Keratinocyte (primary cell): ENCODE measurements around the gene ABCC10. TPM values are rescaled to one million over a fixed set of nuclear protein-coding genes. Genes with fewer than 3 reads are reported as not detected.

Experiments used
- DNase-seq: peaks from one replicate; pipeline ENCODE4 v3.0.0-alpha.2; 2011; ENCODE audit warnings: low read depth, missing footprints, low spot score
- FAIRE-seq: peaks from 2 replicates; lab custom pipeline; 2011; peaks lifted over from hg19 to GRCh38; lab: Jason Lieb, UNC
- H2AFZ ChIP-seq: 2 replicates; pipeline ENCODE4 v1.6.0; 2012; ENCODE audit warnings: low read length, control low read depth, inconsistent platforms; ENCODE audit not compliant: control insufficient read depth
- H3K27ac ChIP-seq: 2 replicates; pipeline ENCODE4 v1.5.1; 2011; ENCODE audit warnings: low read length; ENCODE audit not compliant: control insufficient read depth, insufficient read depth
- H3K27me3 ChIP-seq: 3 replicates; pipeline ENCODE4 v1.6.0; 2011; ENCODE audit warnings: low read length; ENCODE audit not compliant: control insufficient read depth, insufficient read depth; ENCODE audit errors: extremely low read depth
- H3K36me3 ChIP-seq, 2 experiments: 2 replicates in 1 of 2; 3 replicates in 1 of 2; pipeline ENCODE4 v1.5.1; 2011; ENCODE audit warnings: low read length in 2 of 2, mild to moderate bottlenecking in 1 of 2; ENCODE audit not compliant: control insufficient read depth in 2 of 2, insufficient read depth in 2 of 2; ENCODE audit errors: extremely low read depth in 1 of 2
- H3K4me1 ChIP-seq: 3 replicates; pipeline ENCODE4 v1.5.1; 2011; ENCODE audit warnings: low read length; ENCODE audit not compliant: control insufficient read depth, insufficient read depth; ENCODE audit errors: extremely low read depth
- H3K4me2 ChIP-seq: 3 replicates; pipeline ENCODE4 v1.6.0; 2011; ENCODE audit warnings: low read depth, low read length; ENCODE audit not compliant: control insufficient read depth, insufficient read depth; ENCODE audit errors: extremely low read depth
- H3K4me3 ChIP-seq, 3 experiments: fragments of 200-600 bp in 1 of 3; sonication (generic) in 1 of 3; 2 replicates in 2 of 3; 3 replicates in 1 of 3; pipeline ENCODE4 v1.5.1; 2011 to 2016; ENCODE audit warnings: low read length in 3 of 3, mild to moderate bottlenecking in 3 of 3, control low read depth in 2 of 3, inconsistent platforms in 1 of 3, low read depth in 1 of 3, mixed read lengths in 1 of 3, mixed run types in 1 of 3, moderate library complexity in 1 of 3; ENCODE audit not compliant: control insufficient read depth in 2 of 3, insufficient read depth in 2 of 3; ENCODE audit errors: extremely low read depth in 1 of 3
- H3K79me2 ChIP-seq: 2 replicates; pipeline ENCODE4 v1.6.0; 2012; ENCODE audit warnings: low read length; ENCODE audit not compliant: control insufficient read depth, insufficient read depth
- H3K9ac ChIP-seq: 3 replicates; pipeline ENCODE4 v1.6.0; 2011; ENCODE audit warnings: low read length; ENCODE audit not compliant: control insufficient read depth, insufficient read depth; ENCODE audit errors: extremely low read depth
- H3K9me1 ChIP-seq: 3 replicates; pipeline ENCODE4 v1.6.0; 2011; ENCODE audit warnings: low read length; ENCODE audit not compliant: control insufficient read depth, insufficient read depth; ENCODE audit errors: extremely low read depth
- H3K9me3 ChIP-seq: 2 replicates; pipeline ENCODE4 v1.5.1; 2012; ENCODE audit warnings: low read depth, low read length; ENCODE audit not compliant: control insufficient read depth
- H4K20me1 ChIP-seq: 3 replicates; pipeline ENCODE4 v1.6.0; 2011; ENCODE audit warnings: low read length; ENCODE audit not compliant: control insufficient read depth, insufficient read depth; ENCODE audit errors: extremely low read depth
- CTCF ChIP-seq, 3 experiments: IDR thresholded peaks in 1 of 3; conservative IDR thresholded peaks in 1 of 3; optimal IDR thresholded peaks in 1 of 3; 2 replicates in 2 of 3; 3 replicates in 1 of 3; pipeline versions ENCODE3 to v1.5.1; 2011; ENCODE audit warnings: low read length in 3 of 3, mild to moderate bottlenecking in 3 of 3, moderate library complexity in 2 of 3, control low read depth in 1 of 3, inconsistent platforms in 1 of 3; ENCODE audit not compliant: insufficient read depth in 2 of 3; ENCODE audit errors: extremely low read depth in 1 of 3
- EZH2 ChIP-seq: IDR thresholded peaks from one replicate; pipeline ENCODE4 v1.6.1; 2012; ENCODE audit warnings: inconsistent platforms, mild to moderate bottlenecking, low read length, moderate library complexity
- dilution Hi-C: fragments of 300-500 bp; cut with MboI; formaldehyde crosslinking; loops from one replicate; pipeline ENCODE4 v1.7.0; 2020; ENCODE audit warnings: low sequenced_read_pairs; ENCODE audit not compliant: extremely low pct_ligation_motif_present
- polyA plus RNA-seq, 5 experiments: library from polyadenylated mRNA; depleted of rRNA in 3 of 5; stranded (reverse) in 3 of 5; stranded (forward) in 1 of 5; unstranded in 1 of 5; fragments of >200 nt; gene quantifications; 1 replicate in 1 of 5; 2 replicates in 3 of 5; 3 replicates in 1 of 5; pipeline versions ENCODE4 v1.2.1 to v1.2.3, GENCODE V29; 2011 to 2012; ENCODE audit warnings: missing spikeins in 2 of 5, low read depth in 1 of 5, low replicate concordance in 1 of 5

Gene ABCC10
- polyA plus RNA-seq, 1 donor (not counting 4 experiments of a cell fraction or from before 2014, with no cell fraction given): 17.9 TPM

GRCh38 chr6:43394982-43395381, 32.4 kb upstream of the ABCC10 start:
- H3K9ac ChIP-seq: no peak overlapping the region
- no peak for FAIRE-seq
- no peak overlapping the region for H2AFZ ChIP-seq
- no peak overlapping the region for H3K4me2 ChIP-seq
- dilution Hi-C loops: no loop called here
- no peaks in the 10 kb centered on the region for H3K9me1 ChIP-seq
- no peaks in the 10 kb centered on the region for H3K27me3 ChIP-seq
- H4K20me1 ChIP-seq: no peaks in the 10 kb centered on the region
- H3K79me2 ChIP-seq: no peaks in the 10 kb centered on the region
- TF ChIP-seq EZH2 (no peak), CTCF (optimal IDR thresholded peaks at IDR 0.05 in 1 of 3, IDR thresholded peaks at IDR 0.05 in 1 of 3, conservative IDR thresholded peaks at IDR 0.05 in 1 of 3; ENCODE audit: extremely low read depth in 1 of 3, insufficient read depth in 2 of 3, low read length in 3 of 3) (no peak)
- H3K4me3 ChIP-seq: no peak overlapping the region
- DNase-seq: no peak
- no peak overlapping the region for H3K27ac ChIP-seq
- no peaks in the 10 kb centered on the region for H3K9me3 ChIP-seq
- H3K4me1 ChIP-seq: peaks cover 11% of the 10 kb centered on the region
- no peaks in the 10 kb centered on the region for H3K36me3 ChIP-seq

- Histone ChIP-seq H3K79me2 (no peaks in the 10 kb centered on the region), H3K4me1 (peaks cover 11% of the 10 kb centered on the region), H3K4me2 (no peak overlapping the region), H3K4me3 (no peak overlapping the region), H3K27ac (no peak overlapping the region), H3K27me3 (no peaks in the 10 kb centered on the region), H2AFZ (no peak overlapping the region), H3K9me3 (no peaks in the 10 kb centered on the region), H3K9me1 (no peaks in the 10 kb centered on the region), H4K20me1 (no peaks in the 10 kb centered on the region), H3K9ac (no peak overlapping the region), H3K36me3 (no peaks in the 10 kb centered on the region)
- FAIRE-seq (no peak), DNase-seq (no peak)
- no peak for TF ChIP-seq CTCF (optimal IDR thresholded peaks at IDR 0.05 in 1 of 3, IDR thresholded peaks at IDR 0.05 in 1 of 3, conservative IDR thresholded peaks at IDR 0.05 in 1 of 3; ENCODE audit: extremely low read depth in 1 of 3, insufficient read depth in 2 of 3, low read length in 3 of 3)
- no peak for TF ChIP-seq EZH2
- dilution Hi-C loops: no loop called here
Measured at GRCh38 chr6:43395776-43396175, 31.6 kb upstream of the ABCC10 start.
